HTERT RPE-1 (cell line): ENCODE data around the gene GLRX5.

Experiments
- in situ Hi-C: fragments of 300-500 bp; cut with MboI; formaldehyde crosslinking; loops from 4 replicates; pipeline ENCODE4 v1.14.3; 2020; ENCODE audit warnings: low sequenced_read_pairs

The GLRX5 gene

GRCh38 chr14:95531969-95532368 is 2.9 kb upstream of the GLRX5 start:
- in situ Hi-C loops, result no loop called here

GRCh38 chr14:95533391-95533821 is 1.4 kb upstream of the GLRX5 start:
- in situ Hi-C loops, result no loop called here

- in situ Hi-C loops, result no loop called here
Measured at GRCh38 chr14:95533822-95534221, 1.0 kb upstream of the GLRX5 start.

GRCh38 chr14:95535226-95536021 is 574 bp downstream of the GLRX5 start:
- in situ Hi-C loops, result no loop called here

GRCh38 chr14:95536036-95536593 is 1.3 kb downstream of the GLRX5 start:
- in situ Hi-C loops, result no loop called here

GRCh38 chr14:95536671-95537070 is 1.8 kb downstream of the GLRX5 start:
- in situ Hi-C loops, result no loop called here

GRCh38 chr14:95537298-95538089 is 2.6 kb downstream of the GLRX5 start:
- in situ Hi-C loops, result no loop called here

GRCh38 chr14:95538801-95539509 is 4.1 kb downstream of the GLRX5 start:
- in situ Hi-C loops, result no loop called here

GRCh38 chr14:95540236-95540855 is 5.5 kb downstream of the GLRX5 start:
- in situ Hi-C loops, result no loop called here

GRCh38 chr14:95541346-95541745 is 6.5 kb downstream of the GLRX5 start:
- in situ Hi-C loops, result no loop called here

- in situ Hi-C loops, result no loop called here
Measured at GRCh38 chr14:95541932-95542930, 7.4 kb downstream of the GLRX5 start.

GRCh38 chr14:95543021-95543420 is 8.2 kb downstream of the GLRX5 start:
- in situ Hi-C loops, result no loop called here

- in situ Hi-C loops, result no loop called here
Measured at GRCh38 chr14:95544588-95544987, 9.7 kb downstream of the GLRX5 start.

GRCh38 chr14:95545515-95546168 is 10.8 kb downstream of the GLRX5 start:
- in situ Hi-C loops, result no loop called here

GRCh38 chr14:95547272-95547625 is 12.4 kb downstream of the GLRX5 start:
- in situ Hi-C loops, result no loop called here

GRCh38 chr14:95547626-95548327 is 12.9 kb downstream of the GLRX5 start:
- in situ Hi-C loops, result no loop called here

- in situ Hi-C loops, result no loop called here
Measured at GRCh38 chr14:95548328-95548929, 13.6 kb downstream of the GLRX5 start.
